Gastroesophageal sphincter (tissue), 4 donors: ENCODE data around the gene GSG1L2. TPM values are rescaled to one million over a fixed set of nuclear protein-coding genes. Genes with fewer than 3 reads are reported as not detected.

Experiments used
- ATAC-seq: fragments of 150-250 bp; one replicate; pipeline ENCODE4 v1.9.1; 2016; ENCODE audit warnings: mild to moderate bottlenecking, moderate library complexity
- H3K27ac ChIP-seq, 4 donors: fragments of 200-600 bp; sonication (generic) in 3 of 4; 1 replicate in 3 of 4; 2 replicates in 1 of 4; pipeline ENCODE4 v1.5.1; 2016 to 2019
- H3K27me3 ChIP-seq: fragments of 200-600 bp; sonication (generic); one replicate; pipeline ENCODE4 v1.5.1; 2019
- H3K36me3 ChIP-seq, 2 donors: fragments of 200-600 bp; sonication (generic); one replicate each; pipeline ENCODE4 v1.5.1; 2019; ENCODE audit warnings: control low read depth in 1 of 2
- H3K4me1 ChIP-seq, 3 donors: fragments of 200-600 bp; sonication (generic); 1 replicate in 2 of 3; 2 replicates in 1 of 3; pipeline ENCODE4 v1.5.1; 2016 to 2019; ENCODE audit warnings: control low read depth in 2 of 3
- H3K4me3 ChIP-seq, 2 donors: fragments of 200-600 bp; sonication (generic); one replicate each; pipeline ENCODE4 v1.5.1; 2019; ENCODE audit warnings: mild to moderate bottlenecking in 1 of 2, moderate library complexity in 1 of 2
- H3K9me3 ChIP-seq, 3 donors: fragments of 200-600 bp; sonication (generic); one replicate each; pipeline ENCODE4 v1.5.1; 2017 to 2019; ENCODE audit warnings: control low read depth in 2 of 3
- CTCF ChIP-seq, 4 experiments: fragments of 200-600 bp in 2 of 4; fragments of 450-650 bp in 2 of 4; sonication (generic) in 1 of 4; IDR thresholded peaks; one replicate each; pipeline ENCODE4 v1.5.1; 2017 to 2019; ENCODE audit warnings: antibody characterized with exemption in 4 of 4, mild to moderate bottlenecking in 2 of 4, moderate library complexity in 2 of 4
- EP300 ChIP-seq: sonication (generic); formaldehyde crosslinking; IDR thresholded peaks from one replicate; pipeline ENCODE4 v1.6.1; 2017; ENCODE audit warnings: antibody characterized with exemption, mild to moderate bottlenecking
- POLR2A ChIP-seq, 2 donors: fragments of 450-650 bp; IDR thresholded peaks; one replicate each; pipeline ENCODE4 v1.6.1; 2017; ENCODE audit warnings: antibody characterized with exemption in 2 of 2, mild to moderate bottlenecking in 2 of 2, moderate library complexity in 1 of 2
- POLR2AphosphoS5 ChIP-seq: sonication (generic); formaldehyde crosslinking; IDR thresholded peaks from one replicate; pipeline ENCODE4 v1.6.1; 2017; ENCODE audit warnings: antibody characterized with exemption
- WGBS, 2 donors: methylation state at CpG; one replicate each; pipeline ENCODE4 v1.1.5; 2018; ENCODE audit warnings: low coverage in 1 of 2; 5-methylcytosine and 5-hydroxymethylcytosine counted together
- total RNA-seq, 4 donors: library from RNA; depleted of rRNA; stranded (reverse); fragments of >200 nt; gene quantifications; one replicate each; pipeline ENCODE4 v1.1.0, GENCODE V29; 2016

Gene GSG1L2
- total RNA-seq, 4 donors from 2014 or later = not detected

GRCh38 chr17:9839433-9839832, 17.6 kb upstream of the GSG1L2 start:
- Histone ChIP-seq H3K4me3 (no peak overlapping the region), H3K9me3 (no peaks in the 10 kb centered on the region), H3K36me3 (no peaks in the 10 kb centered on the region), H3K27ac (peak overlapping the region in 3 of 4 donors; percentile 18 to 74 (median 59)), H3K4me1 (peaks cover 15 to 74% (median 35%) of the 10 kb centered on the region in 3 donors), H3K27me3 (no peaks in the 10 kb centered on the region)
- ATAC-seq = no peak
- 71 to 75% methylated on average over 4 of the region's 4 CpGs for WGBS, 2 donors
- no peak for TF ChIP-seq POLR2AphosphoS5
- TF ChIP-seq EP300 = no peak
- TF ChIP-seq CTCF (IDR thresholded peaks at IDR 0.05) = peak in 1 of 4 experiments; percentile 6
- TF ChIP-seq POLR2A (IDR thresholded peaks at IDR 0.05) = no peak

DNA sequence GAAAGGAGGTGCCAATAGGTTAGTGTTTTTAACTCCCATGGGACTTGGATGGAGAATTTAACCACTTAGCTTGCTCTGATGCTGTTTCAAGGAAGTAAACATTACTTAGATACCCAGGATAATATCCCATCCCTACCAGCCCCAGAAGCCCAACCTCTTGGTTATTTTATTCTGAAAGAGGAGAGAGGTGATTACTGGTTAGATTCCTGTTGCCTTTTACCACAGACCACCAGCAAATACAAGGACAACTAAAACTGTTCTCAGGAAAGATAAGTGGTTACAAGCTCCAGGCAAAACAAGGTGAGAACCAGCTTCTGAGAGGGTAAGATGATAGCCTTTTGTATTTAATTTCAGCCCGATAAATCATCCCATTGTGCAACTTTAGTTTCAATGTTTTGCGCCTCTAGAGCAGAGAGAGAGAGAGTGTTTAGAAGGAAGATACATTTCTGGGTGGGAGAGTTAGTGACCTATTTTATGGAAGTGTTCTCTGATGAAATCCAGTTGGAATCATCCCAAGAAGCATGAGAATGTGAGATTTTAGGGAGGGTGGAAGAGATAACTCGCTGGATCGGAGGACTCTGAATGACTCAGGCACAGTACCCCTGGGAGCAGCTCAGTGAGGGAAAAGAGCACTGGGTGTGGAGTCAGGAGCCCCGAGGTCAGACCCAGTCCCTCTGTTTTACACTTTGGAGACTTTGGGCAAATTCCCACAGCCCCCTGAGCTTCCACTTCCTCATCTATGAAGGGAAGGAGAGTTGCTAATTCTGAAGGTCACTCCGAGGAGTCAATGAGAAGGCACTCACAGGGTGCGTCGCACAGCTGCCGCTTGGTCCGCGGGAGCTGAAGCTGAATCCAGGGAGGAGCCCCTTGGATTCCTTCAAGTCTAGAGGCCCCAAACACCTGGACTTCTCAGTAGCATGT, 15.9 kb upstream of the GSG1L2 start:
- Histone ChIP-seq H3K4me1 (peaks cover 6 to 58% (median 27%) of the 10 kb centered on the region in 3 donors), H3K36me3 (no peaks in the 10 kb centered on the region), H3K27ac (peak overlapping the region; percentile 14 to 79 (median 66)), H3K27me3 (no peaks in the 10 kb centered on the region), H3K4me3 (no peak overlapping the region), H3K9me3 (no peaks in the 10 kb centered on the region)
- peak; percentile 70 for ATAC-seq
- WGBS, 2 donors = 45 to 49% methylated on average over 7 to 11 of the region's 11 CpGs
- no peak for TF ChIP-seq EP300
- TF ChIP-seq POLR2AphosphoS5 = peak; percentile 53
- no peak for TF ChIP-seq CTCF (IDR thresholded peaks at IDR 0.05)

DNA sequence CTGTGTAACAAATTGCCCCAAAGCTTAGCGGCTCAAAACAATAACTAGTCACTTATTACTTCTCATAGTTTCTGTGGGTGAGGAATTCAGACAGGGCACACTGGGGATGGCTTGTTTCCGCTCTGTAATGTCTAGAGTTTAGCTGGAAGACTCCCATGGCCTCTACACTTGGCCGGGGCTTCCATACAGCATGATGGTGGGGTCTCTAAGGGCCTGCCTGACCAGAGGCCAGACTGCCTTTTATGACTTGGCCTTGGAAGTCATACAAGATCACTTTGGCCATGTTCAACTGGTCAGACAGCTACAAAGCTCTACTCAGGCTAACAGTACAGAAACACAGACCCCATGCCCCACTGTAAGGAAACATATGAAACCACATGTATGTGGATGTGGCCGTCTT, 12.0 kb upstream of the GSG1L2 start:
- TF ChIP-seq EP300 (no peak), POLR2A (IDR thresholded peaks at IDR 0.05) (no peak), POLR2AphosphoS5 (no peak), CTCF (IDR thresholded peaks at IDR 0.05) (no peak)
- Histone ChIP-seq H3K4me3 (no peak overlapping the region), H3K4me1 (peaks cover 0 to 40% (median 12%) of the 10 kb centered on the region in 3 donors), H3K36me3 (no peaks in the 10 kb centered on the region), H3K27me3 (no peaks in the 10 kb centered on the region), H3K9me3 (no peaks in the 10 kb centered on the region), H3K27ac (no peak overlapping the region)
- 83 to 94% methylated on average over 1 to 2 of the region's 4 CpGs for WGBS, 2 donors
- no peak for ATAC-seq

DNA sequence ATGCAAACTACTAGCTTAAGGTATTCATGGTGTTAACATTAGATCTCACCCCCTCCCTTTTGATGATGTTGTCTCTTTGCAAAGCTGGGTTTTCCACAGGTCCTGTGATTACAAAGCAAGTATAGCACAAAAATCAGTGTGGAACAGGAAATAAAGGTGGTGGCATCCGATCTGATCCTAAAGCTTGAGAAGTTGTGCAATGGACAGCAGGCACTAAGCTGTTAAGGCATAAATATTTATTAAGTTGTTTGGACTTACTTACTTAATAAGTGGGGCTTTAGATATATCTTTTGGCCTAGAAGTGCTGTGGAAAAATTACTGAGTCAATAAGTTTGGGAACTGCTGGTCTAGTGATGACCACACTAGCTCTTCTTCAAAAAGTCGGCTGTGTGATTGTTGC, 8.8 kb upstream of the GSG1L2 start:
- H3K4me3 ChIP-seq = no peak overlapping the region
- H3K9me3 ChIP-seq = no peaks in the 10 kb centered on the region
- no peak for ATAC-seq
- 75 to 89% methylated on average over 1 to 2 of the region's 2 CpGs for WGBS, 2 donors
- no peaks in the 10 kb centered on the region for H3K27me3 ChIP-seq
- no peaks in the 10 kb centered on the region for H3K36me3 ChIP-seq
- no peak for TF ChIP-seq POLR2A (IDR thresholded peaks at IDR 0.05)
- TF ChIP-seq POLR2AphosphoS5 = no peak
- TF ChIP-seq CTCF (IDR thresholded peaks at IDR 0.05) = no peak
- TF ChIP-seq EP300 = no peak
- H3K27ac ChIP-seq = peak overlapping the region in 1 of 4 donors; percentile 74
- H3K4me1 ChIP-seq = peaks cover 0 to 33% (median 14%) of the 10 kb centered on the region in 3 donors

DNA sequence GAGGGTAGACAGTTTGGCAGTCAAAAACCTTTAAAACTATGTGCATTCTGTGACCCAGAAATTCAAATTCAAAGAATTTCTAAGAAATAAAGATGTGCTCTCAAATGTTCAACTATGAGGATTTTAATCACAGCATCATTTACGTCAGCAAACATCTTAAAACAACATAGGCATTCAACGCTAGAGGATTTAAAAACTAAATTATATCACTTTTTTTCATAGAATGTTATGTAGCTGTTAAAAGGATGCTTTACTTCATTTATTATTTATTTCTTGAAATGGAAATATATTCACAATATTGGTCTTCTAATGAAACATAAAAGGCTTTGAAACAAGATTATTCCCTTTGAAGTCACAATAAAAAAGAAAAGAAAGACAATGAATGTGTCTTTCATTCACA, 7.5 kb upstream of the GSG1L2 start:
- H3K27ac ChIP-seq = peak overlapping the region; percentile 26 to 83 (median 74)
- H3K4me3 ChIP-seq = no peak overlapping the region
- peaks cover 0 to 42% (median 14%) of the 10 kb centered on the region in 3 donors for H3K4me1 ChIP-seq

More for the DNA sequence above, 7.5 kb upstream of the GSG1L2 start:
- Histone ChIP-seq H3K9me3 (no peaks in the 10 kb centered on the region), H3K36me3 (no peaks in the 10 kb centered on the region), H3K27me3 (no peaks in the 10 kb centered on the region)
- WGBS, 2 donors = 59 to 79% methylated on average over 2 of the region's 2 CpGs
- no peak for TF ChIP-seq POLR2AphosphoS5
- TF ChIP-seq EP300 = no peak
- TF ChIP-seq CTCF (IDR thresholded peaks at IDR 0.05) = no peak
- no peak for TF ChIP-seq POLR2A (IDR thresholded peaks at IDR 0.05)
- ATAC-seq = no peak
